ENCODE measurements around the gene SCGB3A1.

SCGB3A1 gene, protein sequence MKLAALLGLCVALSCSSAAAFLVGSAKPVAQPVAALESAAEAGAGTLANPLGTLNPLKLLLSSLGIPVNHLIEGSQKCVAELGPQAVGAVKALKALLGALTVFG

DNA sequence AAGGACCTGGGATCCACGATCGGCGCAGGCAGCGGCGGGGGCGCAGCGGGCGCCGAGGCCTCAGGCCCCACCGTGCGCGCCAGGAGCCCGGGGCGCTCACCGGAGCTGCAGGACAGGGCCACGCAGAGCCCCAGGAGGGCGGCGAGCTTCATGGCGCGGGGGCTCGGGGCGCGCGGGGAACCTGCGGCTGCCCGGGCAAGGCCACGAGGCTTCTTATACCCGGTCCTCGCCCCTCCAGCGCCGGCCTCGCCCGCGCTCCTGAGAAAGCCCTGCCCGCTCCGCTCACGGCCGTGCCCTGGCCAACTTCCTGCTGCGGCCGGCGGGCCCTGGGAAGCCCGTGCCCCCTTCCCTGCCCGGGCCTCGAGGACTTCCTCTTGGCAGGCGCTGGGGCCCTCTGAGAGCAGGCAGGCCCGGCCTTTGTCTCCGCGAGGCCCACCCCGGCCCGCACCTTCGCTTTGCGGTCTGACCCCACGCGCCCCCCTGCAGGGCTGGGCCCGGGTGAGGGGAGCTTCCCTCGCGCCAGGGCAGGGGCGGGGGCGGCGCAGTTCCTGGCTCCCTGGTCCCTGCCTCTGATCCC is at the start of gene SCGB3A1:
SCGB3A1 (minus strand) TSS at position 189 of the 577 bp plus-strand sequence; CDS start at position 152, 37 bp downstream.
- peak; percentile 26 for DNase-seq (ENCODE audit: low spot score)

DNA sequence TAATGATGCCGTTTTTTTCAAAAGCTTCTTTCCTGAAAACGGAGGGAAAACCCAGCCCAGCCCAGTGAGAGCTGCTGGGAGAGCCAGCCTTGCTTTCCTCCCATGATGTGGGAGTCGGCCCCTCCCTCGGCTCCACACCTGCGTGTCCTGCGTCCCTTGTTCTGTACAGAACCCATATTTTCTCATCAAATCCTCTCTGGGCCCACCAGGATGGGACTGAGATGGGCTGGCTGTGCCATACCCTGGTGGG is 49.2 kb upstream of the SCGB3A1 start:
- no peak for DNase-seq (ENCODE audit: low spot score)

DNA sequence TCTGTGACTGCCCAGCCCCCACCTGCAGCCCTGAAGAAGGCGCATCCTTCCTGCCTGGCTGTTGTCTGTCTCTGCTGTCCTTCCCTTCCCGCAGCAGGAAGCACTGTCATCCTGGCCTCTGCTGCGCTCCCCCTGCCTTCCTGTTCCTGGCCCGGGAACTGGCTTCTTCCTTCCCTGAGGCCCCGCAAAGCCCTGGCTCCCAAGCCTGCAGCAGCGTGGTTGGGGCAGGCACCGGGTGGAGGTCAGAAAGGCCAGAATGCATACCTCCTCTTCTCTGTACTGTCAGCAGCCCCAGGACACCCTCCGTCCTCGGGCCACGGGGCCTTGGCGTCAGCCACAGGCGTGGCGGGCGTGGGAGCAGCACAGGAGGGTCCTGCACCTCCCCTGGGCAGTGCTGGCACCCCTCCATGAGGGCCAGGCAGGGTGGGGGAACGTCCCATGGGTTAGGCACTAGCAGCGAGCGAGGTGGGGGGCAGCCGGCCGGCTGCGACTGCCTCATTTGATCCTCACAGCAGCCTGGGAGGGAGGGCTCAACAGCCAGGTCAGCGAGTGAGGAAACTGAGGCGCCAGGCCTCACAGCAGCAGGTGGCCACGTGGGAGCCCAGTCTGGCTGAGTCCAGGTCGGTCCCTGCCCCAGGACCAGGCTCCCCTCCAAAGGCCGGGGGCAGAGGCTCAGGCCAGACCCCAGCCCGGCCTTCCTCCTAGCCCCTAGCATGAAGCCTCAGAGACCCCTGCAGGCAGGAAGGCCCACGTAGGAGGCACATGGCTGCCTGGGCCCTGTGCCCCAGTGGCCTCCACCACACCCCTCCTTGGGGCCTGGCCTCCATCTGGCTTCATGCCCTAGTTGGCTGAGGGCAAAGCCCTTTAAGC is 48.7 kb upstream of the SCGB3A1 start:
- DNase-seq (ENCODE audit: low spot score): no peak

DNA sequence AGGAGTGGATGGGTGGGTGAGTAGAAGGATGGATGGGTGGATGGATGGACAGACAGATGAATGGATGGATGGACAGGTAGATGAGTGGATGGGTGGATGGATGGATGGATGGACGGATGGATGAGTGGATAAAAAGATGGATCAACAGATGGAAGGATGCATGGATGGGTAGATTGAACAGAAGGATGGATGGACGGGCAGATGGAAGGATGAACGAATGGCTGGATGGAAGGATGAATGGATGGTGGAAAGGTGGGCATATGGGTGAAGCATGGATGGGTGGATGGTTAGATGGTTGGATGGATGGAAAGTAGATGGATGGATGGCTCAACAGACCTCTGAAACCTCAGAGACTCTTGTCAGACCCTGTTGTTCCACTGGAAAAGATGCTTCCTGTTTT is 48.0 kb upstream of the SCGB3A1 start:
- DNase-seq (ENCODE audit: low spot score): no peak

DNA sequence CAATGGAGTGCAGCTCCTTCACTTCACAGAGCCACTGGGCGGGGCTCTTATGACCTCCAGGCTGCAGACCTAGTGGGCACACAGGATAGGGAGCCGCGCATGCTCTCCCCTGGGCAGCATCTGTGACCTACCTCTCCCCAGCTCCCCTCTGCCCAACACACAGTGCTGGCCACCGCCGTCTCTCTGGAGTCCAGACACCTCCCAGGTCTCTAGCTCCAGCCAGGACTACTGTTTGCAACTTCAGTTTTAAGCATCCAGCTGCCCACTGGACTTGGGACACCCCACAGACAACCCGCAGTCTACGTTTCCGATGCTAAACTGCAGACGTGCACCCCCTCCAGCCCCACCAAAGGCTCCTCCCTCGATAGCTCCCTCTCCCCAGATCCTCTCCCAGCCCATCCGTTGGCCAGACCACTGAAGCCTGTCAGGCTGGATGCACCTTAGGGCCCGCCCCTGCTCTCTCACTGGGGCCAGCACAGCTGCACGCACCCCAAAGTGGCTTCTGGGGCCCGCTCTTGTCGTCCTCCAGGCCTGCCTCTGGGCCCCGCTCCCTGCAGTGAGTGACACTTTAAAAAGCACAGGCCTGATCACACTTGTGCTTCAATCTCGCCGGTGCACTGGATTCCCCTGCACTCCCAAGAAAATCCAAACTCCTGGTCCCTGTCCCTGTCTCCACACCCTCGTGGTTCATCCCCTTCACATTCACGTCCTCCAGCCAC is 46.8 kb upstream of the SCGB3A1 start:
- DNase-seq (ENCODE audit: low spot score): no peak

DNA sequence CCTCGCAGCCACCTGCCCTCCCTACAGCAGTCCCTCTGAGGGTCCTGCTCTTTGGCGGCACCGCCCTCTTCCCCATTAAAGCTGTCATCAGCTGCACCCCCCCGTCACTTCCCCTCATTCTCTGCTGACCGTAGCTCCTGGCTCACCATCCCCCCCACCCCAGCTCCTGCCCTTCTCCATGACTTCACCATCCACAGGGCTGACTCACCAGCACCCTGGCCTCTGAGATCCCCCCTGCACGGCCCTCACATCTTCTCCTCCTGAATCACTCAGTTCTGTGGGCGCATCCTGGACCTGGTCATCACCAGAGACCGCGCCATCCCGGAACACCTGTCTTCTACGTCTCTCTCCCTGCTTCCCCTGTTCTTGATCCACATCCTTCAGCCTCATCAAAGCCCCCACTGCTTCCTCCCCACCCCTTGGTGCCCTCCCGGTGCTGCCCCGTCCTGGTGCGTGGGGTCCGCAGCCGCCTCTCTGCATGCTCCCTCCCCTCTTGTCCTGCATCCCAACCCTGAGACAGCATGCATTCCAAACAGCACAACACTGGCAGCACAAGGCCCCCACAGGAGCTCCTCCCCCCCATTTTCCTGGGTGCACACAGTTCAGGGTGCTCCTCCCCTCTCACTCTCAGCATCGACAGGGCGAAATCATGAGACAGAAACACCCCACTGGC is 45.2 kb upstream of the SCGB3A1 start:
- DNase-seq (ENCODE audit: low spot score): no peak

DNA sequence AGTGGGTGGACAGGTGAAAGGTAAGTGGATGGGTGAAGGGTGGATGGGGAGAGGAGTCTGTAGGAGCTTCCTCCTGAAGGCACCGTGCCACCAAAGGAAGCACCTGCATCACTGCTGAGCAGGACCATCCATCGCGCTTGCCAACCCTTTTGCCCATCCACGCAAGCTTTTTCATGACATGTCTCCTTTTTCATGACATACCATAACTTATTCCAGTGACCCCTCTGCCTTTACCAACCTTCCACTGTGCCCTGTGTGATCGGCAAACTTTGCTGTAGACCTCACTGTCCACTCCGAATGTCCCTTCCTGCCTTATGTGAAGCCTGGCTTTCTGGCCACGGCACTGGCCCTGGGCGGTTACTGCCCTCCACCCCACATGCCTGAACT is 44.7 kb upstream of the SCGB3A1 start:
- DNase-seq (ENCODE audit: low spot score): no peak

DNA sequence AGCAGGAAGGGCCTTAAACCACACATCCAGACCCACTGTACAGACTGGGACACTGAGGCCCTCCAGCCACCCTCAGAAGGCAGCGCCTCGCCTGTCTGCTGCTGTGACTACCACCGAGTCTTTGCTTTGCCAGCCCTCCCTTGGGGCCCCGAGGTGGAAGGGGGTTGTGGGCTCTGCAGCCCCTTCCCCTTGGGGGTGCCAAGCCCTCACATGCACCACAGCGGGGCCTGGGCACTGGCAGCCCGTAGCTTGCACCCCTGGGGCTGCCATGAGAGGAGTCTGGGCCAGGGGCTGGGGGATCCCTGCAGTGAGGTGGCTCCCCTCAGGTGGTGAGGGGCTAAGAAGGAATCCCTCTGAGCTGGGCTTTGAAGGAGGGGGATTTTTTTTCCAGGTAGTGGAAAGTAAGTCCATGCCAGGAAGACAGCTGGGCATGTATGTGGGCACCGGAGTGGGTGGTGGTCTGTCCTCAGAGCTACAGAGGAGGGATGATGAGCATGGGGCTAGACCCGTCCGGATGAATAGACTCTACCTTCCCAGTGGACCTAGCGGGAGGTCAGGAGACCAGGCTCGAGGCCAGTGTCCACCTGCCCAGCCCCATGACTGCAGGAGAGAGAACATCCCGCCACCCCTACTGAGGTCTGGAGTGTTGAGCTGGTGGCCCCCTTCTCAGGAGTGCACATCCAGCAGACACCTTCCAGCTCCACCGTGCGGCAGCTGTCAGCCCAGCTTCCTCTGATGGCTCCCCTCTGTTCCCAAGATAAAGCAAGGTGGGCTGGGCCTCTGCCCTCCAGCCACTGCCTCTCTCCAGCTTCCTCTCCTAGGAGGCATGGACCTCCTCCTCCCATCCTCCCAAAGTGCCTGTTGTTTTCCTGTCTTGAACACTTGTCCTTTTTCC is 42.2 kb upstream of the SCGB3A1 start:
- no peak for DNase-seq (ENCODE audit: low spot score)

DNA sequence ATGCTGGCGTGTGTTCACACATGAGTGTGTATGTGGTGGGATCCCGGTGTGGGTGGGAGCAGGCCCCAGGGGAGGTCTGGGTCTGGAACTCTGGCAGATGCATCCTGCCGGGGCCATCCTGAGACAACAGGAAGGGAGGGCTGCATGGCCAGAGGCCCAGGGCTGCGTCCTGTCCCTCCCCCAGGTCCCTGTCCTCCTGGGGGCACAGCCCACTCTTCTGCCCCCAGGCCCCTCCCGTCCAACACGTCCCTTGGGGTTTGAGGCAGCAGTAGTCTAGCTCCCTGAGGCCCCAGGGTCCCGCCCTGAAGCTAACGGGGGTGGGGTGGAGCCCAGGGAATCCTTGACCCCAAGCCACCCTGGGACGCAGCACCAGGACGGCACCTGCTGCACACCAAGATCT is 41.5 kb upstream of the SCGB3A1 start:
- no peak for DNase-seq (ENCODE audit: low spot score)

DNA sequence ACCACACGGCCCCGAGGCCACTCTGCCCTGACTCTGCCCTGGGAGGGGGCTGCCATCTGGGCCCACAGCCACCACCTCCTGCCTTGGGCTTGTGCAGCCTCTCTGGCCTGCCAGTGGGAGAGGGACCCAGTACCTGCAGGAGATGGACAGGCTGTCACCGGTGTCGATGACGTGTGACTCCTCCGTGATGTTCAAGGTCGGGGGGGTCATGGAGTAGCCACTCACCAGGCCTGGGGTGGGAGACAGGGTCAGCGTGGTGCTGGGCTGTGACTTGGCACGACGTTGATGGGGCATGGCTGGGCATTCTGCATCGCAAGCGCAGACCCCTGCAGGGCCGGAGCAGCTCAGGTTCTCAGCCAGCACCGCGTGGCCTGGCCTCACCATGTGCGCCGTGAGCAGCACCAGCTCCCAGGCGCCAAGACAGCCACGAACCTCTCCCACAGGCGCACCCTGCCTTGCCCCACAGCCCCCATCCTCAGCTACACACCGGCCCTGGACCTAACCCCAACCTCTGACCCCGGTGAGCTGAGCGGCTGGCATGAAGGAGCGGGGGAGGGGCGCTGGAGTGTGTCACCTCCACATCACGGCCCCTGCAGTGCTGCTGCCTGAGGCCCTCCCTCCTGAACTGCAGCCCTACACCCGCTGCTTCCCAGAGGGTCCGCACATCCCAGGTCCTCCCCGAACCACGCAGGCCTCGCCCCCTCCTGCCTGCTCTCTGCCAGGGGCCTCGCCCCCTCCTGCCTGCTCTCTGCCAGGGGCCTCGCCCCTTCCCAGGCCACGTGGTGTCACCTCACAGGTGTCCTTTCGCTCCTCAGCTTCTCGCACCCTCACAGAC is 40.5 kb upstream of the SCGB3A1 start:
- DNase-seq (ENCODE audit: low spot score): no peak

DNA sequence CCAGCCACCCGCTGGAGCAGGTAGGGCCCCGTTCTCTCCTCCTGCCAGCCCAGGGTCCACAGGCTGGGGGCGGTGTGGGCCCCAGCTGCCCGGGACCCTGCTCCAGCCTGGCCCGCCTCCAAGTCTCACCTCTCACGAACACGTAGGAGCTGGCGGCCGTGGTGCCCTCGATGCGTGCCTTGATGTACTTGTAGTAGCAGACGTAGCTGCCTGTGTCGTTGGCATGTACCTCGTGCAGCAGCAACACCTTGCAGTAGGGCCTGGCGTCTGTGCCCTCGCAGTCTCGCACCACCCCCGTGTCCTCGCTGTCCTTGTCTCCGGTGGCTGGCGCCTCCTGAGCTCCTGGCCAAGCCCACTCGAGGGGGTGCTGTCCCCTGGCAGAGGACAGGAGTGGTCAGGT is 39.1 kb upstream of the SCGB3A1 start:
- no peak for DNase-seq (ENCODE audit: low spot score)

DNA sequence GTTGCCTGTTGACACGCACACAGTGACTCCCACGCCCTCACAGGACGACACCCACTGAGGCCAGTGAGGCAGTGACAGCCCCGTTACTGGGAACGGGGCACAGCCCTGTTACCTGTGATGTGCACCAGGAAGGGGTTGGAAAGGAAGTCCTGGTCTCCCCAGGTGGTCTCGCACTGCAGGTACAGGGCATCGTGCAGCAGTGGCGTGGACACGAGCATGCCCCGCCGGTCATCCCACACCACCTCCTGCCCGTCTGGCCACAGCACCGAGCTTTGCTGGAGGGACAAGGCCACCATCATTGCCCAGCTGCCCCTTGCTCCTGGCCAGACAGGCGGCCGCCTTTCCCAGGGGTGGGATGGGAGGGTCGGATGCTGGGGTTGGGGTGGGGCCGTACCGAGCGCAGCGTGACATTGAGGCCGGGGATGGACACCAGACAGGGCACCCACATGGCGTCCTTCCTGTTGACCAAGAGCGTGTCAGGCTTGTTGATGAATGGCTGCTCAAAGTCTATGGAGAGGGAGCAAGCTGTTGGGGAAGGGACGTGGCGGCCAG is 38.6 kb upstream of the SCGB3A1 start:
- DNase-seq (ENCODE audit: low spot score): no peak

DNA sequence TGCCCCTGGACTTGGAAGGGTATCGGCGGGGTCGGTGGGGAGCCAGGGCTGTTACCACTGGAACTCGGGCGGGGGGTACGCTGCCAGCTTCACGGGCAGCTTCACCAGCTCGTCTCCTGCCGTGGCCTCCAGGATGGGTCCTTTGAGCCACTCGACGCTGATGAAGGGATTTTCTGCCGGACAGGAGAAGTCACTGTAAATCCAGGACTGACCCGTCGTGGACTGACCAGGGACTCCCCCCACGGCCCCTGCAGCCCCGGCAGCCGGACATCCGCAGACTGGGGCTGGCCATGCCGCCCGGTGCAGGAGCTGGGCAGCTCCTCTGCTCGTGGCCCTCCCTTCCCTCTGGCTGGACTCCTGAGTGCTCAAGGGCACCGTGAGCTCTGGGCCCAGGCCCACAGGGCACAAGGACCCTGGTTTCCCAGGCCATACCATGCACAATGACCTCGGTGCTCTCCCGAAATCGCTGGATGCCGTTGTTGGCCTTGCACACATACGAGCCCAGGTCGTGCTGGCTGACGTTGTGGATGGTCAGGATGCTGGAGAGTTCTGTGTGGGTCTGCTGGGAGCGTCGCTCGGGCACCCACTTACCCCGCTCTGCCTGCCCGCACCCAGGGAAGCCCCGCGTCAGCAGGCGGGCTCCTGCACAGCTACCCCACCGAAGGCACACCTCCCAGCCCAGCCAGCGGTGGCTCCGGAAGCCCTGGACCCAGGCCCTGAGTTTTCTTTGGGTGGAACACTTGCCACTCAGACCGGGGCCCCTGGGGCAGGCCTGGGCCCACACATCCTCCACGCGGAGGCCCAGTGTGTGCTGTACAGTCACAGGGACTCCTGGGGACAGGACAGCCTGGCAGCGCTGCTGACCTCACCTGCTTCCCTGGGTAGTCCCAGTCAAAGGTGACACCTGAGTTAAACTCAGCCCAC is 37.8 kb upstream of the SCGB3A1 start:
- DNase-seq (ENCODE audit: low spot score): no peak

DNA sequence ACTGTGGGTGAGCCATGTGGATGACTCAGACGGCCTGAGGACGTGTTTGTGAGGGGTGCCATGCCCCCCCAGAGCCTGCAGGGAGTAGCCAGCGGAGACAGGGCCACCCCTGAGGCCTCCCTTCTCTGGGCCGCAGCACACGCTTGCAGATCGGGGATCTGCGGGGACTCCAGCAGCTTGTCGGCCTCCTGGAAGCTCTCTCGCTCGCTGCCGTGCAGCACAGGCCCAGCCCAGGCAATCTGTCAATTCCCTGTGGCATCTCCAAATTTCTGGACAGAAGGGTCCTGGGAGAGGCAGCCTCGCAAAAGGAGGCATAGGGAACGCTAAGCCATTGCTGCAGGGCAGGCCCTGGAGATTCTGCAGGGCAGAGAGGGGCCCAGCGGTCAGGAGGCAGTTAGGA is 36.9 kb upstream of the SCGB3A1 start:
- DNase-seq (ENCODE audit: low spot score): no peak

DNA sequence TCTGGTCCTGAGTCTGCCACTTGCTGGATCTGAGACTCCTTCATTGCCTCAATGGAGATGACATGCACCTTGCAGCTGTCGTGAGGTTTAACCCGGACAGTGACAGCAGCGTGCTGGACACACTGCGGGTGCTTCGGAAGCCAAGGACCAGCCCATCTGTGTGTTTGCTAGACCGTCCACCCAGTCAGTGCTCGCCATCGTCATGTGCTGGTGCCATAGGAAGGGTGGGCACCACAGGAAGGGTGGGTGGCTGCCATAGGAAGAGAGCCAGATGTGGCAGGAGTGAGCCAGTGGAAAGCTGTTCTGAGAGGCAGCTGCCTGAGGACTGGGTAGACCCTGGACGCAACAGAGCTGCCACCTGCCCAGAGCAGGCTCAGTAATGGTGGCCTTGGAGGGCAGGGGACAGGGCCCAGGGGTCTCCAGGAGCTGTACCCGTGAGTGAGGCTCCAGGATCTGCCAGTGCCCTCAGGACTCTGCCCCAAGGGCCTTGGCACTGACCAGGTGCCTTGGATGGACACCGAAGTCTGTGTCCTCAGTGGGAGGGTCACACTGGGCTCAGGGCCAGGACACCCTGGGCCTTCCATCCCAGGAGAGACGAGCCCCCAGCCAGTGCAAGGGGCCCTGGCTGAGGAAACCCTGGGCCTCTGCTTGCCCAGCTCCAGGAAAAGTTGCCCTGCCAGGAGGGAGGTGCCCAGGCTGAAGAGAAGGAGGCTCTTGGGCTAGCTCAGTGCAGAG is 36.3 kb upstream of the SCGB3A1 start:
- DNase-seq (ENCODE audit: low spot score): no peak

DNA sequence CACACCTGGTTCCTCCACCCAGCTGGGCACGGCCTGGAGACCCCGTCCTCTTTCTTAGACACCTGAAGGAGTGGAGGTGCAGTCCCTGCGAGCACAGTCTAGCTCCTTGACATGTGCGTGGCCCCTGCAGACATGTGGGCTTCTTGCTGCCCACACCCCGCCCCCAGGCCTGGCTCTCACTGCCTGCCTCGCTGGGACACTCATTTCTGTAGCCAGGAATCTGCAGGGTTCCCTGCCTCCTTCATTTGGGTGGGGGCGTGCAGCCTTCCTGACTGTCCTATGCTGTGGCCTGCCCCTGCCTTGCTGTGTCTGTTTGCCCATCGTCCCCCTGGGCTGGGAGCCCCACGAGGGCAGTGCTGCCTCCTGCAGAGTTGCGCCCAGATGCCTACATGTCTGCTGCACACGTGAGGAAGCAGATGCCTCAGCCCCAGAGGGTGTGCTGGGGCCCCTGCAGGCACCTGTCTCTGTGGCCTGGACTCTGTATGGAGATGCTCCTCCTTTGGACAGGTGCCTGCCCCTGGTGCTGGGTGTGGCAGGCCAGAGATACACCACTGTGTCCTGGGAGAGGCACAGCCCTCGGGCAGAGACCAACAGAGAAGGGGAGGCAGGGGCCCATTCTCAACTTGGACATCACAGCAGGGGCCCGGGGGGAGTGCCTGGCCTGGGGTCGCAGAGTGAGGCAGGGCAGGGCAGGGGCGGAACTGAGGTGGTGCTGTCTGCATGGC is 35.5 kb upstream of the SCGB3A1 start:
- no peak for DNase-seq (ENCODE audit: low spot score)

DNA sequence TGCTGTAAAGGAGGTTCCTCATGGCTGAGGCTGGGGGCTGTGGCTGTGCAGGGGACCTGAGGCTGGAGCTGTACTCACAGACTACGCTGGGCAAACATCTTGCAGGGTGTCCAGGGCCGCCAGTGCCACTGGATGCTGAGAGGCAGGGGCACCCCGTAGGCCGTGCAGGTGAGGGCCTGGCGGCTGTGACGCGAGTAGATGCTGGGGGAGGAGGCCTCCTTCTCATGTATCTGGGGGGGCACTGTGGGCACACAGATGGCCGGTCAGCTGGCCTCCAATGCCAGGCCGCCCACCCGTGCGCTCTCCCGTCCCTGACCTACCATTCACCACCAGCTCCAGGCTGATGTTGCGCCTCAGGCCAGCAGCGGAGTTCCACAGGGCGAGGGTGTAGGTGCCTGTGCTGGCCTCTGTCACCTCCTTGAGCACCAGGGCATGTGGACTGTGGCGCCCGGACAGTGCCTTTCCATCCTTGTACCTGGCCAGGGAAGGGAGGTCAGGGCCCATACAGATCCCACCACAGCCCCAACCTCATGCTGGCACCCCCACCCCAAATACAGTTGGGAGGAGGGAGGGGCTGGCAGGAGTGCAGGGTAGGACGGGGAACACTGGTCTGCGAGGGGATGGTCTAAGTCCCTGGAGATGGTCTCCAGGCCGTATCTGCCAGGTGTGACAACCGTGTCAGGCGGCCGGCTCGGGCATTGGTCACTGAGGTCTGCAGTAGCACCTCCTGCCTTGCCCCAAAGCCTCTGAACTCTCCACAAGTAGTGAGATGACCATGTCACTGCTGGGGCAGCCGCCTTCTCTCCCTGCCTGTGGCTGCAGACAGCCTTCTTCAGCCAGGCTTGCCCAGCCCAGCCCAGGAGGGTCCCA is 34.7 kb upstream of the SCGB3A1 start:
- no peak for DNase-seq (ENCODE audit: low spot score)
